Activated T-cell treated with anti-CD3 and anti-CD28 coated beads, Interleukin-2, amount 50 U/mL, for 1 hour (primary cell): ENCODE measurements around the gene UBR1.
"Not testable (repeated sequence)": the region's sequence is repeated elsewhere in the genome, so short reads cannot be mapped to it uniquely, and the experiment has no call there.

ENCODE experiments used
- DNase-seq: peaks from one replicate; pipeline ENCODE4 v3.0.0-alpha.2; 2020

UBR1 gene

DNA sequence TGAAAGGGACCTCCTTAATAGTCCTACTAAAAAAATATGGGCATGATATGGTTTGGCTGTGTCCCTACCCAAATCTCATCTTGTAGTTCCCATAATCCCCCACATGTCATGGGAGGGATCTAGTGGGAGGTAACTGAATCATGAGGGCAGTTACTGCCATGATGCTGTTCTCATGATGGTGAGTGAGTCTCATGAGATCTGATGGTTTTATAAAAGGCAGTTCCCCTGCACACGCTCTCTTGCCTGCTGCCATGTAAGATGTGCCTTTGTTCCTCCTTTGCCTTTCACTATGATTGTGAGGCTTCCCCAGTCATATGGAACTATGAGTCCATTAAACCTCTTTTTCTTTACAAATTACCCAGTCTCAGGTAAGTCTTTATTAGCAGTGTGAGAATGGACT is 211.9 kb downstream of the UBR1 start:
- not testable (repeated sequence) for DNase-seq
